GM18909 (cell line): Measurements from ENCODE around the gene FUT9.
"Not testable (repeated sequence)": the region's sequence is repeated elsewhere in the genome, so short reads cannot be mapped to it uniquely, and the experiment has no call there.

ENCODE experiments used
- ATAC-seq: cut with Tn5 transposase; IDR thresholded peaks from one replicate; pipeline ENCODE4 v1.9.1; 2021; ENCODE audit warnings: mild to moderate bottlenecking; ENCODE audit not compliant: unreplicated experiment, poor library complexity

FUT9 gene

DNA sequence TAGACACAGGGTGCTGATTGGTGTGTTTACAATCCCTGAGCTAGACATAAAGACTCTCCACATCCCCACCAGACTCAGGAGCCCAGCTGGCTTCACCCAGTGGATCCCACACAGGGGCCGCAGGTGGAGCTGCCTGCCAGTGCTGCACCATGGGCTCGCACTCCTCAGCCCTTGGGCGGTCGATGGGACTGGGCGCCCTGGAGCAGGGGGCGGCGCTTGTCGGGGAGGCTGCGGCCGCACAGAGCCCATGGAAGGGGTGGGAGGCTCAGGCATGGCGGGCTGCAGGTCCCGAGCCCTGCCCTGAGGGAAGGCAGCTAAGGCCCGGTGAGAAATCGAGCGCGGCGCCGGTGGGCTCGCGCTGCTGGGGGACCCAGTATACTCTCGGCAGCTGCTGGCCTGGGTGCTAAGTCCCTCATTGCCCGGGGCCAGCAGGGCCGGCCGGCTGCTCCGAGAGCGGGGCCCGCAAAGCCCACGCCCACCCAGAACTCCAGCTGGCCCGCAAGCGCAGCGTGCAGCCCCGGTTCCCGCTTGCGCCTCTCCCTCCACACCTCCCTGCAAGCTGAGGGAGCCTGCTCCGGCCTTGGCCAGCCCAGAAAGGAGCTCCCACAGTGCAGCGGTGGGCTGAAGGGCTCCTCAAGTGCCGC, 245.1 kb downstream of the FUT9 start:
- not testable (repeated sequence) for ATAC-seq
